H9 (cell line): ENCODE measurements around the gene TFB1M. TPM values are rescaled to one million over a fixed set of nuclear protein-coding genes. Genes with fewer than 3 reads are reported as not detected.

Experiments
- DNase-seq: peaks from one replicate; pipeline ENCODE4 v3.0.0-alpha.2; 2017
- H2AFZ ChIP-seq: one replicate; pipeline ENCODE4 v1.6.1; 2013; ENCODE audit warnings: mild to moderate bottlenecking, low read length, control low read depth, moderate library complexity
- H2AK5ac ChIP-seq: 2 replicates; pipeline ENCODE4 v1.6.1; 2013; ENCODE audit warnings: low read length, control low read depth, mixed read lengths; ENCODE audit not compliant: insufficient read length
- H2BK120ac ChIP-seq: one replicate; pipeline ENCODE4 v1.6.1; 2013; ENCODE audit warnings: low read depth, mild to moderate bottlenecking, low read length, control low read depth, inconsistent platforms; ENCODE audit not compliant: poor library complexity, severe bottlenecking
- H2BK12ac ChIP-seq: 2 replicates; pipeline ENCODE4 v1.6.1; 2013; ENCODE audit warnings: low read length, control low read depth, mixed read lengths, low read depth; ENCODE audit not compliant: insufficient read length
- H2BK15ac ChIP-seq: 2 replicates; pipeline ENCODE4 v1.6.1; 2013; ENCODE audit warnings: low read depth, low read length, control low read depth
- H2BK20ac ChIP-seq: one replicate; pipeline ENCODE4 v1.6.1; 2013; ENCODE audit warnings: low read depth, mild to moderate bottlenecking, low read length, control low read depth, inconsistent platforms; ENCODE audit not compliant: poor library complexity, severe bottlenecking
- H2BK5ac ChIP-seq: 2 replicates; pipeline ENCODE4 v1.6.1; 2013; ENCODE audit warnings: low read length, control low read depth, mixed read lengths; ENCODE audit not compliant: insufficient read length
- H3K14ac ChIP-seq: 2 replicates; pipeline ENCODE4 v1.6.1; 2013; ENCODE audit warnings: low read length, control low read depth; ENCODE audit not compliant: insufficient read depth
- H3K18ac ChIP-seq: 2 replicates; pipeline ENCODE4 v1.6.1; 2013; ENCODE audit warnings: low read depth, mild to moderate bottlenecking, mixed read lengths, low read length, control low read depth; ENCODE audit not compliant: insufficient read length
- H3K23ac ChIP-seq: 2 replicates; pipeline ENCODE4 v1.6.1; 2013; ENCODE audit warnings: low read length, control low read depth, mixed read lengths, low read depth; ENCODE audit not compliant: insufficient read length
- H3K23me2 ChIP-seq: 2 replicates; pipeline ENCODE4 v1.6.1; 2013; ENCODE audit warnings: low read depth, mild to moderate bottlenecking, mixed read lengths, low read length, control low read depth; ENCODE audit not compliant: insufficient read length, poor library complexity, severe bottlenecking
- H3K27ac ChIP-seq: 2 replicates; pipeline ENCODE4 v1.5.1; 2013; ENCODE audit warnings: low read length, control low read depth, mixed read lengths, low read depth; ENCODE audit not compliant: insufficient read length
- H3K27me3 ChIP-seq: 2 replicates; pipeline ENCODE4 v1.6.1; 2013; ENCODE audit warnings: low read length, control low read depth, inconsistent platforms; ENCODE audit not compliant: insufficient read depth
- H3K4ac ChIP-seq: 2 replicates; pipeline ENCODE4 v1.6.1; 2013; ENCODE audit warnings: low read depth, mild to moderate bottlenecking, control low read depth, inconsistent platforms, low read length, moderate library complexity
- H3K4me1 ChIP-seq: 2 replicates; pipeline ENCODE4 v1.6.1; 2013; ENCODE audit warnings: low read length, control low read depth, inconsistent platforms; ENCODE audit not compliant: insufficient read depth
- H3K4me2 ChIP-seq: 2 replicates; pipeline ENCODE4 v1.6.1; 2013; ENCODE audit warnings: low read length, control low read depth, mixed read lengths; ENCODE audit not compliant: insufficient read length, insufficient read depth
- H3K56ac ChIP-seq: 2 replicates; pipeline ENCODE4 v1.6.1; 2013; ENCODE audit warnings: low read depth, mild to moderate bottlenecking, mixed read lengths, low read length, control low read depth; ENCODE audit not compliant: insufficient read length
- H3K79me1 ChIP-seq: 2 replicates; pipeline ENCODE4 v1.6.1; 2013; ENCODE audit warnings: low read depth, mild to moderate bottlenecking, moderate library complexity, low read length, control low read depth, inconsistent platforms; ENCODE audit not compliant: insufficient read depth, poor library complexity, severe bottlenecking
- H3K79me2 ChIP-seq: 2 replicates; pipeline ENCODE4 v1.6.1; 2013; ENCODE audit warnings: low read length, control low read depth, inconsistent platforms; ENCODE audit not compliant: insufficient read depth
- H3K9ac ChIP-seq: 2 replicates; pipeline ENCODE4 v1.6.1; 2013; ENCODE audit warnings: low read length, control low read depth, mixed read lengths; ENCODE audit not compliant: insufficient read length; ENCODE audit errors: extremely low read depth
- H3K9me3 ChIP-seq: one replicate; pipeline ENCODE4 v1.6.1; 2013; ENCODE audit warnings: low read depth, low read length, inconsistent platforms; ENCODE audit not compliant: control insufficient read depth
- H3T11ph ChIP-seq: one replicate; pipeline ENCODE4 v1.6.1; 2013; ENCODE audit warnings: mild to moderate bottlenecking, low read length, control low read depth, inconsistent platforms
- H4K20me1 ChIP-seq: one replicate; pipeline ENCODE4 v1.6.1; 2013; ENCODE audit not compliant: control insufficient read depth, insufficient read length, insufficient read depth
- H4K5ac ChIP-seq: 2 replicates; pipeline ENCODE4 v1.6.1; 2013; ENCODE audit warnings: low read depth, mild to moderate bottlenecking, mixed read lengths, low read length, control low read depth; ENCODE audit not compliant: insufficient read length
- H4K8ac ChIP-seq: replicated peaks from 2 replicates; pipeline ENCODE4 v1.6.1; 2013; ENCODE audit warnings: low read length, control low read depth, mixed read lengths, low read depth; ENCODE audit not compliant: insufficient read length
- H4K91ac ChIP-seq: 2 replicates; pipeline ENCODE4 v1.6.1; 2013; ENCODE audit warnings: low read depth, mild to moderate bottlenecking, moderate library complexity, mixed read lengths, low read length, control low read depth; ENCODE audit not compliant: insufficient read length
- H3K27ac Mint-ChIP-seq, 3 experiments: 2 replicates in 2 of 3; 3 replicates in 1 of 3; pipeline ENCODE4 v1.8.0; 2020 to 2021; ENCODE audit warnings: mixed read lengths in 3 of 3, mild to moderate bottlenecking in 1 of 3, moderate library complexity in 1 of 3
- H3K27me3 Mint-ChIP-seq: 2 replicates; pipeline ENCODE4 v1.8.0; 2021; ENCODE audit warnings: low read depth, mild to moderate bottlenecking, moderate library complexity, mixed read lengths
- H3K36me3 Mint-ChIP-seq, 3 experiments: 2 replicates in 2 of 3; 3 replicates in 1 of 3; pipeline ENCODE4 v1.8.0; 2020 to 2021; ENCODE audit warnings: low read depth in 3 of 3, mixed read lengths in 3 of 3; ENCODE audit not compliant: insufficient read depth in 1 of 3
- H3K4me1 Mint-ChIP-seq, 2 experiments: 2 replicates each; pipeline ENCODE4 v1.8.0; 2020; ENCODE audit warnings: mixed read lengths in 2 of 2
- H3K4me3 Mint-ChIP-seq, 2 experiments: 2 replicates in 1 of 2; 3 replicates in 1 of 2; pipeline ENCODE4 v1.8.0; 2020 to 2021; ENCODE audit warnings: mild to moderate bottlenecking in 2 of 2, mixed read lengths in 2 of 2, moderate library complexity in 1 of 2
- H3K9me3 Mint-ChIP-seq, 2 experiments: 2 replicates in 1 of 2; 3 replicates in 1 of 2; pipeline ENCODE4 v1.8.0; 2020; ENCODE audit warnings: mild to moderate bottlenecking in 2 of 2, mixed read lengths in 2 of 2, moderate library complexity in 1 of 2
- WGBS: extraction: QIAGEN DNeasy Blood & Tissue Kit; methylation state at CpG from one replicate; pipeline ENCODE4 v1.1.7; 2013; ENCODE audit warnings: missing lambda C conversion rate, low lambda C conversion rate, mixed read lengths; ENCODE audit not compliant: insufficient read length; ENCODE audit errors: extremely low coverage; 5-methylcytosine and 5-hydroxymethylcytosine counted together
- total RNA-seq: library from RNA; stranded (reverse); gene quantifications from 2 replicates; pipeline ENCODE4 v1.2.1, GENCODE V29; 2021
- TF ChIP-seq, protein P1 (sequence below): fragments of 200-600 bp; sonication (generic); conservative IDR thresholded peaks from 3 replicates; pipeline ENCODE4 v1.8.0; 2021; ENCODE audit warnings: antibody characterized with exemption, mild to moderate bottlenecking

TFB1M gene
- total RNA-seq, 1 experiment from 2014 or later: 28.6 TPM

DNA sequence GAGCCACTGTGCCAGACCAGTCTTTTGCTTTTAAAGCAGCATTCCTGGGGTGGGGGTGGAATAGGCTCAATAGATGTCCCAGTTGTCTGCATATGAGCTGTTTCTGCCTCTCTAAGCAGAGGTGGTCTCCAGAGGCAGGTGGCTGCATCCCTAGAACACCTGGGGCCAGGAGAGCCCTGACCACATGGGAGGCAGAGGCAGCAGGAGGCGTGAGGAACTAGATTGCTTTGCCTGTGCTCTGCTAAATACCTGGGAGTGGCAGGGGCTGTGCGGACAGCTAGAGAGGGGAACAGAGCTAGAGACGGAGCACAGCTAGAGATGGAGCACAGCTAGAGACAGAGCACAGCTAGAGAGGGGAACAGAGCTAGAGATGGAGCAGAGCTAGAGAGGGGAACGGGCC lies 79.6 kb downstream of the TFB1M start:
- no peak for DNase-seq
- peak overlapping the region in 2 of 3 experiments; percentile 42 to 67; a peak in 3 of 7 replicates for H3K27ac Mint-ChIP-seq
- no peak overlapping the region for H4K8ac ChIP-seq
- no peak overlapping the region for H2BK5ac ChIP-seq
- WGBS: no CpG with 5 or more reads among the region's 4 CpGs
- peaks cover 32 to 38% of the 10 kb centered on the region in 2 experiments for H3K9me3 Mint-ChIP-seq
- no peak overlapping the region for H3K9ac ChIP-seq
- no peak overlapping the region for H3T11ph ChIP-seq
- H3K27ac ChIP-seq: no peak overlapping the region
- peaks cover 3% of the 10 kb centered on the region for H3K27me3 Mint-ChIP-seq
- H4K91ac ChIP-seq: no peak overlapping the region
- no peak overlapping the region for H2BK15ac ChIP-seq
- no peak overlapping the region for H4K5ac ChIP-seq
- no peaks in the 10 kb centered on the region for H3K27me3 ChIP-seq
- H2BK120ac ChIP-seq: no peak overlapping the region
- no peak overlapping the region for H2BK12ac ChIP-seq
- no peaks in the 10 kb centered on the region for H3K4me1 ChIP-seq
- no peak overlapping the region for H2AK5ac ChIP-seq
- H2AFZ ChIP-seq: no peak overlapping the region
- TF ChIP-seq, protein P1, sequence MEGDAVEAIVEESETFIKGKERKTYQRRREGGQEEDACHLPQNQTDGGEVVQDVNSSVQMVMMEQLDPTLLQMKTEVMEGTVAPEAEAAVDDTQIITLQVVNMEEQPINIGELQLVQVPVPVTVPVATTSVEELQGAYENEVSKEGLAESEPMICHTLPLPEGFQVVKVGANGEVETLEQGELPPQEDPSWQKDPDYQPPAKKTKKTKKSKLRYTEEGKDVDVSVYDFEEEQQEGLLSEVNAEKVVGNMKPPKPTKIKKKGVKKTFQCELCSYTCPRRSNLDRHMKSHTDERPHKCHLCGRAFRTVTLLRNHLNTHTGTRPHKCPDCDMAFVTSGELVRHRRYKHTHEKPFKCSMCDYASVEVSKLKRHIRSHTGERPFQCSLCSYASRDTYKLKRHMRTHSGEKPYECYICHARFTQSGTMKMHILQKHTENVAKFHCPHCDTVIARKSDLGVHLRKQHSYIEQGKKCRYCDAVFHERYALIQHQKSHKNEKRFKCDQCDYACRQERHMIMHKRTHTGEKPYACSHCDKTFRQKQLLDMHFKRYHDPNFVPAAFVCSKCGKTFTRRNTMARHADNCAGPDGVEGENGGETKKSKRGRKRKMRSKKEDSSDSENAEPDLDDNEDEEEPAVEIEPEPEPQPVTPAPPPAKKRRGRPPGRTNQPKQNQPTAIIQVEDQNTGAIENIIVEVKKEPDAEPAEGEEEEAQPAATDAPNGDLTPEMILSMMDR: no peak
- H3K56ac ChIP-seq: no peak overlapping the region
- H3K79me2 ChIP-seq: no peaks in the 10 kb centered on the region
- no peak overlapping the region for H3K14ac ChIP-seq
- H3K4me3 Mint-ChIP-seq: no peak overlapping the region
- H3K4me1 Mint-ChIP-seq: peaks cover 8 to 9% of the 10 kb centered on the region in 2 experiments
- H3K36me3 Mint-ChIP-seq: peaks cover 37 to 44% (median 38%) of the 10 kb centered on the region in 3 experiments
- H3K23ac ChIP-seq: no peak overlapping the region
- no peaks in the 10 kb centered on the region for H3K23me2 ChIP-seq
- H2BK20ac ChIP-seq: no peak overlapping the region
- no peak overlapping the region for H3K4ac ChIP-seq
- H3K18ac ChIP-seq: no peak overlapping the region
- H3K4me2 ChIP-seq: no peak overlapping the region
- no peaks in the 10 kb centered on the region for H3K79me1 ChIP-seq
- peaks cover 13% of the 10 kb centered on the region for H3K9me3 ChIP-seq
- no peaks in the 10 kb centered on the region for H4K20me1 ChIP-seq
